Measurements from ENCODE around the gene AFDN. TPM values are rescaled to one million over a fixed set of nuclear protein-coding genes. Genes with fewer than 3 reads are reported as not detected.

The AFDN gene
- total RNA-seq, 4 donors from 2014 or later: 66.9 to 88.0 (median 75.3) TPM

GRCh38 chr6:167828325-167828956 is 1.7 kb downstream of the AFDN start:
- Histone ChIP-seq H3K27me3 (no peaks in the 10 kb centered on the region), H3K36me3 (no peaks in the 10 kb centered on the region), H3K27ac (replicated peaks in 1 of 4) (peak overlapping the region; percentile 77 to 85 (median 80)), H3K4me3 (peak overlapping the region; percentile 66 to 91 (median 73)), H3K9me3 (no peaks in the 10 kb centered on the region), H3K4me1 (peaks cover 30 to 58% (median 46%) of the 10 kb centered on the region in 4 donors)
- DNase-seq (ENCODE audit: extremely low spot score): no peak
- WGBS: 58% methylated on average over 4 of the region's 4 CpGs
- intact Hi-C loops (cut with DNase I): loop anchor here (5.0 kb wide), 1 partner anchor 34 kb away; no protein-coding TSS in a partner anchor
- TF ChIP-seq POLR2AphosphoS5 (IDR thresholded peaks at IDR 0.05): no peak
- no peak for TF ChIP-seq CTCF (IDR thresholded peaks at IDR 0.05)
- no peak for TF ChIP-seq EP300 (IDR thresholded peaks at IDR 0.05)
- TF ChIP-seq POLR2A (IDR thresholded peaks at IDR 0.05; ENCODE audit: low read depth): no peak

- Histone ChIP-seq H3K9me3 (no peaks in the 10 kb centered on the region), H3K4me3 (no peak overlapping the region), H3K36me3 (no peaks in the 10 kb centered on the region), H3K27me3 (no peaks in the 10 kb centered on the region), H3K4me1 (peaks cover 31 to 59% (median 47%) of the 10 kb centered on the region in 4 donors), H3K27ac (replicated peaks in 1 of 4) (no peak overlapping the region)
- no peak for TF ChIP-seq POLR2A (IDR thresholded peaks at IDR 0.05; ENCODE audit: low read depth)
- TF ChIP-seq EP300 (IDR thresholded peaks at IDR 0.05): no peak
- TF ChIP-seq POLR2AphosphoS5 (IDR thresholded peaks at IDR 0.05): no peak
- no peak for TF ChIP-seq CTCF (IDR thresholded peaks at IDR 0.05)
- intact Hi-C loops (cut with DNase I): loop anchor here (5.0 kb wide), 1 partner anchor 33 kb away; no protein-coding TSS in a partner anchor
- no peak for DNase-seq (ENCODE audit: extremely low spot score)
These were observed 2.8 kb downstream of the AFDN start for GRCh38 chr6:167829513-167829912.

GRCh38 chr6:167831281-167831828 is 4.6 kb downstream of the AFDN start:
- no peaks in the 10 kb centered on the region for H3K27me3 ChIP-seq
- H3K36me3 ChIP-seq: no peaks in the 10 kb centered on the region
- intact Hi-C loops (cut with DNase I): loop anchor here (5.0 kb wide), 1 partner anchor 66 kb away; no protein-coding TSS in a partner anchor
- H3K4me3 ChIP-seq: no peak overlapping the region
- no peak for TF ChIP-seq CTCF (IDR thresholded peaks at IDR 0.05)
- no peak for TF ChIP-seq POLR2AphosphoS5 (IDR thresholded peaks at IDR 0.05)
- no peak for DNase-seq (ENCODE audit: extremely low spot score)
- H3K9me3 ChIP-seq: no peaks in the 10 kb centered on the region
- 64% methylated on average over 3 of the region's 3 CpGs for WGBS
- H3K27ac ChIP-seq (replicated peaks in 1 of 4): no peak overlapping the region
- H3K4me1 ChIP-seq: peaks cover 31 to 49% (median 40%) of the 10 kb centered on the region in 4 donors

- Histone ChIP-seq H3K27me3 (no peaks in the 10 kb centered on the region), H3K4me3 (no peak overlapping the region), H3K9me3 (no peaks in the 10 kb centered on the region), H3K36me3 (no peaks in the 10 kb centered on the region), H3K27ac (replicated peaks in 1 of 4) (no peak overlapping the region), H3K4me1 (peaks cover 31 to 47% (median 39%) of the 10 kb centered on the region in 4 donors)
- WGBS: 47% methylated on average over 4 of the region's 4 CpGs
- TF ChIP-seq EP300 (IDR thresholded peaks at IDR 0.05): no peak
- TF ChIP-seq CTCF (IDR thresholded peaks at IDR 0.05): no peak
- TF ChIP-seq POLR2AphosphoS5 (IDR thresholded peaks at IDR 0.05): no peak
- no peak for TF ChIP-seq POLR2A (IDR thresholded peaks at IDR 0.05; ENCODE audit: low read depth)
- DNase-seq (ENCODE audit: extremely low spot score): no peak
- intact Hi-C loops (cut with DNase I): loop anchor here (5.0 kb wide), 1 partner anchor 65 kb away; no protein-coding TSS in a partner anchor
These were observed 6.0 kb downstream of the AFDN start for GRCh38 chr6:167832497-167833395.
